Superior temporal gyrus (tissue), 1 donor: ENCODE measurements around the gene MKX.

ENCODE experiments used
- DNase-seq: peaks from one replicate; pipeline ENCODE4 v3.0.0-alpha.2; 2016; ENCODE audit errors: extremely low spot score

The MKX gene

GRCh38 chr10:27745732-27746396 lies at the start of gene MKX:
Gene MKX (minus strand): TSS chr10:27745819. CDS start chr10:27743415, 2,404 bp downstream.
- no peak for DNase-seq

GRCh38 chr10:27794157-27794556 lies 48.5 kb upstream of the MKX start:
- no peak for DNase-seq

GRCh38 chr10:27792216-27792615 lies 46.6 kb upstream of the MKX start:
- DNase-seq: no peak

- no peak for DNase-seq
Measured at GRCh38 chr10:27784272-27784671, 38.7 kb upstream of the MKX start.

DNA sequence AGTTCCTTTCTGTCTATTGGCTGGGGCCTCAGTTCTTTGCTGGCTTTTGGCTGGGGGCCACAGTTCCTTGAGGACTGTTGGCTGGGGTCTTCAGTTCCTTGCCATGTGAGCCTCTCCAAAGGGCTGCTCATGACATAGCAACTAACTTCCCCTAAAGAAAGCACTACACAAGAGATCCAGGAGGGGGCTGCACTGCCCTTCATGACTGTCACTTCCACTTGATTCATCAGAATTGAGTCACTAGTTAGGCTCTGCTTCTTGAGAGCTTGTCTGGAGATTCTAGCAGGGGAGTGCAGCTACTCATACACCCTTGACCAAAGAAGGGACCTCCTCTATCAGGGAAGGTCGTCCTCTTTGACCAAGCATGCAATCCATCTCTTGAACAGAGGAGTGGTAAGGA lies 38.0 kb upstream of the MKX start:
- DNase-seq: no peak

GRCh38 chr10:27779462-27780015 lies 33.9 kb upstream of the MKX start:
- no peak for DNase-seq

DNA sequence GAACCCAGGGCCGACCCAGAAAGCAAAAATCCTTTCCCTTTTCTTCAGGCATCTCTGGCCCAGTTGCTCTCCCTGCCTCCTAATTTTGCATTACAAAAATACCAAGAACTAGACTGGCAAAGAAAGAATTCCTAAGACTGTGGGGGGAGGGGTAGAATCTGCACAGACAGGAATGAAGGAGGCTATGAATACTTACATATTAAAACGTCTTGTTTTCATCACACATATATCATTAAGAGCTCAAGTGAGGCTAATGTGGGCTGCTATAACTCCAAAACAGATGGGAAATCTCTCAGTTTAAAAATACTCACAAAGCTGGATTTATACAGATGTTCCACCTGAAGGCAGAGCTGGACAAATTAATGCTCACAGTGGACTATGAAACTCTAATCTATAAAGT lies 29.2 kb upstream of the MKX start:
- DNase-seq: no peak

DNA sequence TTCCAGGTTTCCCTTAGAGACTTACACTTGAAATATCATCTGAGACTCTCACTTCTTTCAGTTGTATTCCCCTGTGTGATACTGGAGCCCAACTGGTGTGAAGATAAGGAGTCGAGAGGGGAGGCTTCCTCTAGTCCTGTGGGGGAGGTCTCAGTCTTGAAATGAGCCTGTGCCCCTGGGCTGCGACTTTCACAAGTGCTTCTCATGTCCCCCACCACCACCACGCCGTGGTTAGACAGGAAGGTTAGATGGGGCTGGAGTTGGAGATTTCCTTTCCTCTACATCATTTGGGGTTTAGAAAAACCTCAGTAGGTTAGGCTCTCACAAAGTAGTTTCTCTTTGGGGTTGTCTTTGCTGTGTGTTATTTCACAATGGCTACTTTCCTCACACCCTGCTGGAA lies 25.6 kb upstream of the MKX start:
- DNase-seq: no peak

GRCh38 chr10:27770181-27770580 lies 24.6 kb upstream of the MKX start:
- DNase-seq: no peak

GRCh38 chr10:27760867-27761266 lies 15.2 kb upstream of the MKX start:
- DNase-seq: no peak

DNA sequence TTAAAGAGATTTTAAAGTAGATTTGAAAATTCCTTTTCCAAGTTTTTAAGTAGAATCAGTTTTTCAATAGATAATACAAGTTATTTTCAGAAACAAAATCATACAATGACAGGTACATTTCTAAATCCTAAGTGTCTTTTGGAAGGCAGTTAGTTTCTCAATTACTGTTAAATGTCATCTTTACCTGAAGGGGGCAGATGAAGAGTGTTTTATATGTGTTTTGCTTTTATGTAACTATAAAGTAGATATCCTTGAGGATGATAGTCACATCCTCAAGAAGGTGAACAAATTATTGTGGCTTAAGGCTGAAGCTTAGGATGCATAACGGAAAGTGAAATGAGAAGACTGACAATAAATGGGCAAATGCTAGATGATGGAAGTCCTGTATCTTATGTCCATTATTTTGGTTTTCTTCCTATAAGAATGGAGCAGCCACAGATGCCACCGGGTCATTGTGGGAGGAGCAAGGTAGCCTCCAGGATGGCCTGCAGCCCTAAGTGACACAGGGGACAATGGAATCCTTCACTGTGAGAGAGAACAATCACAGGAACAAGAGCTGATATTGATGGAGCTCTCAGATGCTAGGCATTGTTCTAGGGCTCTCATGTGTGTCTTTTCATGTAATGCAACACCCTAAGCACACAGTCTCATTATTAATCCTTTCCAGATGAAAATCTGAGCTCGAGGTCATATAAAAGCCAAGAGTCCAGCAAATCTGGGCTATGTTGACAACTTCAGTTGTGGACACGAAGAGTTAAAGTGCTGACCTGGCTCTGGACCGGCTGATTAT lies 14.1 kb upstream of the MKX start:
- no peak for DNase-seq

DNA sequence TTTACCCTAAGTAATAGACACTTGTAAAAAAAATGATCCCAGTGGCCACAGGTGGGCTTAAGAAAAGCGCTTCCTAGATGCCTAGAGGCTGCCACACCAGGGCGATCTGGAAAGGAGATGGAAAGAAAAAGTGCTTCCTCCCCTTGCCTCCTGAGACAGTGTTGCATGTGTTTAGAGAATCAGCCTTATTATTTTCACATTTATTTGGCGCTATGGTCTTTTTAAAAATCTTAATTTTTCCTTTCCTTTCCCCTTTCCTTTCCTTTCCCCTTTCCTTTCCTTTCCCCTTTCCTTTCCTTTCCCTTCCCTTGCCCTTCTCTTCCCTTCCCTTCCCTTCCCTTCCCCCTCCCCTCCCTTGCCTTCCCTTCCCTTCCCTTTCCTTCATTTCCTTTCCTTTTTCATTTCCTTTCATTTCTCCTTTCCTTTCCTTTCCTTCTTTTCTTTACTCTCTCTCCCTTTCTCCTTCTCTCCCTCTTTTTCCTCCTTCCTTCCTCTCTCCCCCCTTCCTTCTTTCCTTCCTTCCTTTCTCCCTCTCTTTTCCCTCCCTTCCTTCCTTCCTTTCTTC lies 7.1 kb upstream of the MKX start:
- no peak for DNase-seq

DNA sequence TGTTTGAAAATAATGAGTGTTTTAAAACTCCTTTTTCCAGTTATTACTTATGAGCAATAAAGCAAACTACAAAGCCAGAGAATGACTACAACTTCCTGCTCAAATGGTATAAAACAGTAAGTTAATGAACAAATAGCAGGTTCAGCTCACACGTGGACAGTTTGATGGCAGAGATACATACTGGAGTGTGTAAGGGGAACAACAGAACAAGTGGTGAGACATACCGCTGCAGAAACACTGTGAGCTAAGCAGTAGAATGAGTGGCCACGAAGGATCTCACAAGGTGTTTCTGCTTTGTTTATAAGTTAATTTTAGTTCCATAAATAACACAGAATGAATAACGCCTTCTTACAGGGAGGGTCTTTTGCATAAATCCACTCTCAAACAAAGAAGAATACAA lies 3.0 kb upstream of the MKX start:
- no peak for DNase-seq

DNA sequence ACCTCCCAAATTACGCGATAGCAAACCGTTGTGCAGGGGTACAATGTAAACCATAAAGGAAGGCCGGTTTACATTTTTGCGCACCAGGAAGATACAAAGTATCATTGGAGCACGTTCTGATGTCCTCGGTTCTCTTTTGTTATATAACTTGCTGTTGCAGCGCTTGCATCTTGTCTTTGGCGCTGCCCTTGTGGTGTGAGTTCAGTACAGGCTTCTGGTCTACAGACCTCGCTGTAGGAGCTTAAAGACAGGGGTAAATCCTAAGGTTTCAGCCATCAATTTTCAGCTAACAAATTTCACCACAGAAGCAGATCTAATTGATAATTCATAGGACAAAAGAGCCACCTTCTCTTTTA lies 1.5 kb upstream of the MKX start:
- DNase-seq: no peak

GRCh38 chr10:27746397-27747095 lies 927 bp upstream of the MKX start:
- no peak for DNase-seq

GRCh38 chr10:27744802-27745731 lies 552 bp downstream of the MKX start:
- DNase-seq: no peak

GRCh38 chr10:27743877-27744801 lies 1.5 kb downstream of the MKX start:
- no peak for DNase-seq

DNA sequence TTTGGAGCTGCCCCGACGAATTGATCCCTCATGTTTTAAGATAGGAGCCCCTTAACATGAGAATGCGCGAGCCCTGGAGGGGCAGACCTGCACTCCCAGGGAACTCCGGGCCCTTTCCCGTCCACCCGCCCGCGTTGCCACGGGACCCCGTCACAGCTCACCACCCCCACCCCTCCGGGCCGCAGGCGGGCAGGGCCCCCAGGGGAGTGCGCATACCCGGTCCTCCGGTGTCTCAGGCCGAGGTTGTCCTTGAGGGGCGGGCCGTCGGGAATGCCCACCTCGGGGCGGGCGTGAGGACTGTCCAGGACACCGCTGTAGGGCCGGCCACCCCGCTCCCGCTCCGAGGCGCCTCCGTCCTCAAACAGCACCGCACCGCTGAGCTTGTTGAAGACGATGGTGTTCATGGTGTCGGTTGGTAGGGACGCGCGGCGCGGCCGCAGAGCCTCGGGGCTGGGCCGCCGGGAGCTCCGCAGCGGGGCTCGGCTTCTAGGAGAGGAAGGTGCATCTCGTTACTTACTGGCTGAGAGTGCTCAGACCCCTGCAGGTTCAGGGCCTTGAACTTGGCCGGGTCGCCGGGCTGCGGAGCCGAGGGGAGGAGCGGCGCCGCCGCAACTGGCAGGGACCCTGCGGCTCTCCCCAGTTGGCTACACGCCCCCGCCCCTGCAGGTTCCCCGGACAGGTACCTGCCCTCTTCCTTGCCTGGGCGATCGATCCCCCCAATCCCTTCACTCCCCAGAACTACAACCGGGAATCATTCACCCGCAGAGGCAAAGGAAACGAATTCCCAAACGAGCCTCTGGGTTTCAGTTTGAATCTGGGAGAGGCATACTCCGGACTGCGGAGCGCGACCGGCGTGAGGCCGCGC lies 2.4 kb downstream of the MKX start:
- no peak for DNase-seq
